ENCODE data around the gene PSMC5.

PSMC5 gene

DNA sequence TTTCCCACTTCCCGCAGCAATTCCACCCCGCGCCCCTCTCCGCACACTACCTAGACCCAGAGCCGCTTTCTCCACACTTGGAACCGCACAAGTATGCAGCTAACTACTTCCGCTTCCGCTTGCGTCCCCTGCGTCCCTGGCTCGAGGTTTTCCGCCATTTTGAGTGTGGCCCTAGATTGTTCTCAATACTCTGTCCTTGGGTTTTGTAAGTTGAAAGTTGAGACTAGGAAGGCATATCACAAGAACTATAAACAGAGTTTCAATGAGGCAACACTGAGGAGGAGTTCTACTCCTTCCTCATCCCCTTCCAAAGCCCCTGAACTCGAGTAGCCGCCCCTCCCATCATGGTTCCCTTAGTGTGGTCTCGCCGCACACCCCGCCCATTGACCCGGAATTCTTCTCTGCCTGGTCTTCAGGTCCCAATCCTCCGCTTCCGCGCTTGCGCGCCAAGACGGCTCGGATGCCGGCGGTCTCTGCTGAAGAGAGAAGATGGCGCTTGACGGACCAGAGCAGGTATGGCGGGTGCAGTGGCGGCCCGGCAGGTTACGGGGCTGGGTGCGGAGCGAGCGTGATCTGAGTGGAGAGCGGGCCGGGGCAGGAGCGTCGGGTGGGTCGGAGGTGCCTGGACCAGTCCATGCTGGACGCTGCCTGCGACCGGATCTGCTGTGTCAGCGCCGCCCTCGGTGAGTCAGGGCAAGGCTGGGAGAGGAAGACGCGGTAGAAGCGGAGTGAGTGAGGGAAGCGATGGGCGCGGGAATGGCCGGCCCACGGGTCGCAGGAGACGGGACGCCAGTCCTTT is at the start of gene PSMC5, which contains the start of gene FTSJ3:
TSS of gene PSMC5 (plus strand) at position 430 of the 799 bp plus-strand sequence. CDS start at position 490, 60 bp downstream.
TSS of gene FTSJ3 (minus strand) at position 662 of the 799 bp plus-strand sequence. CDS start 761 bp downstream, outside the sequence.
- DNase-seq (ENCODE audit: insufficient read length, low spot score) = peak; percentile 82
- TF ChIP-seq, protein P1, sequence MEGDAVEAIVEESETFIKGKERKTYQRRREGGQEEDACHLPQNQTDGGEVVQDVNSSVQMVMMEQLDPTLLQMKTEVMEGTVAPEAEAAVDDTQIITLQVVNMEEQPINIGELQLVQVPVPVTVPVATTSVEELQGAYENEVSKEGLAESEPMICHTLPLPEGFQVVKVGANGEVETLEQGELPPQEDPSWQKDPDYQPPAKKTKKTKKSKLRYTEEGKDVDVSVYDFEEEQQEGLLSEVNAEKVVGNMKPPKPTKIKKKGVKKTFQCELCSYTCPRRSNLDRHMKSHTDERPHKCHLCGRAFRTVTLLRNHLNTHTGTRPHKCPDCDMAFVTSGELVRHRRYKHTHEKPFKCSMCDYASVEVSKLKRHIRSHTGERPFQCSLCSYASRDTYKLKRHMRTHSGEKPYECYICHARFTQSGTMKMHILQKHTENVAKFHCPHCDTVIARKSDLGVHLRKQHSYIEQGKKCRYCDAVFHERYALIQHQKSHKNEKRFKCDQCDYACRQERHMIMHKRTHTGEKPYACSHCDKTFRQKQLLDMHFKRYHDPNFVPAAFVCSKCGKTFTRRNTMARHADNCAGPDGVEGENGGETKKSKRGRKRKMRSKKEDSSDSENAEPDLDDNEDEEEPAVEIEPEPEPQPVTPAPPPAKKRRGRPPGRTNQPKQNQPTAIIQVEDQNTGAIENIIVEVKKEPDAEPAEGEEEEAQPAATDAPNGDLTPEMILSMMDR (IDR thresholded peaks at IDR 0.05; ENCODE audit: insufficient read depth, missing control alignments) = peak; percentile 44
- peak; percentile 63 for FAIRE-seq

DNA sequence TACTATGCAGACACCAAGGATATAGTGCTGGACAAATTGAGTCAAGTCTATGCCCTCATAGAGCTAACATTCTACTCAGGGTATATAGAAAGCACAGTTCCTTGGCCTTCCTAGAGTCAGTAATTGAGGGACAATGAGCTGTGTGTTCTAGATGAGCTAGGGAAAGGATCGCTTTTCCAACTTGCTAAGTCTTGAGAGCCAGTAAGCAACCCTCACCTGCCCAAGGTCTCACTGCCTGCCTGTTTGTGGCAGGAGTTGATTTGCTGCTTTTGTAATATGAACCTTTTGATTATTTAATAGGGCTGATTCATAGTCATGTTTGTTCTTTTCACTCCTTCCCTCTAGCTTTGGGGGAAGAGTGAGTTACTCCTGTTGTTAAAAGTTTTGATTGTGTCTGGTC is 46.7 kb upstream of the PSMC5 start:
- DNase-seq (ENCODE audit: insufficient read length, low spot score) (no peak), FAIRE-seq (no peak)
- TF ChIP-seq, protein P1 (IDR thresholded peaks at IDR 0.05; ENCODE audit: insufficient read depth, missing control alignments) = no peak

GRCh38 chr17:63780928-63781327 is 46.3 kb upstream of the PSMC5 start:
- TF ChIP-seq, protein P1 (IDR thresholded peaks at IDR 0.05; ENCODE audit: insufficient read depth, missing control alignments) = no peak
- FAIRE-seq (no peak), DNase-seq (ENCODE audit: insufficient read length, low spot score) (no peak)

DNA sequence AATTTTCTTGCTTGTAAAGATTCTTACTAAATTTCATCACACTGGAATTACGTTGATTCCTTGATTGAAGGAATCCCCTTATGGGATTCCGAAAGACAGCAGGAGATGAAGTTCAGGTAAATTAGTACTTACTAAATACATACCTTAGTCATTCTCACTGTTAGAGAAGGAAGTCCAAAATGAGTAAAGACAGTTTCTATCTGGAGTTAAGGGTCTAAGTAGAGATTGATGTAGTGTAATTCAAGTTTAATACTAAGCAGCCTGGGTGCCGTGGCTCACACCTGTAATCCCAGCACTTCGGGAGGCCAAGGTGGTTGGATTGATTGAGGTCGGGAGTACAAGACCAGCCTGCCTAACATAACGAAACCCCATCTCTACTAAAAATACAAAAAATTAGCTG is 43.7 kb upstream of the PSMC5 start:
- TF ChIP-seq, protein P1 (IDR thresholded peaks at IDR 0.05; ENCODE audit: insufficient read depth, missing control alignments) = no peak
- DNase-seq (ENCODE audit: insufficient read length, low spot score) (no peak), FAIRE-seq (no peak)

GRCh38 chr17:63785556-63785955 is 41.7 kb upstream of the PSMC5 start:
- TF ChIP-seq, protein P1 (IDR thresholded peaks at IDR 0.05; ENCODE audit: insufficient read depth, missing control alignments) = no peak
- FAIRE-seq (no peak), DNase-seq (ENCODE audit: insufficient read length, low spot score) (no peak)

GRCh38 chr17:63786117-63786516 is 41.1 kb upstream of the PSMC5 start:
- DNase-seq (ENCODE audit: insufficient read length, low spot score) (no peak), FAIRE-seq (no peak)
- TF ChIP-seq, protein P1 (IDR thresholded peaks at IDR 0.05; ENCODE audit: insufficient read depth, missing control alignments) = no peak
